Heart left ventricle (tissue), 13 donors: ENCODE results near the gene PRDX5.

ENCODE experiments used
- CTCF ChIP-seq, 12 donors: fragments of 200-600 bp; sonication (generic) in 4 of 12; IDR thresholded peaks; one replicate each; pipeline versions ENCODE4 v1.5.0 to v1.8.0; 2018 to 2022; ENCODE audit warnings: antibody characterized with exemption in 12 of 12, mild to moderate bottlenecking in 5 of 12
- POLR2A ChIP-seq, 2 donors: fragments of 450-650 bp; IDR thresholded peaks; one replicate each; pipeline ENCODE4 v1.6.1; 2017; ENCODE audit warnings: antibody characterized with exemption in 2 of 2, mild to moderate bottlenecking in 2 of 2, moderate library complexity in 2 of 2
- donor health status: ischemic (EF 13 %, LVEDD 7.1; RV severe dilation, severe dysfunction).
- donor health status: DM: no; HTN: yes; CAD: no.
- donor health status: DM: no; HTN: no; CAD: no.
- donor health status: ischemic (EF 25% LVEDD 6.9; RV normal size, moderate dysfunction).
- donor health status: ischemic (EF 25% LVEDD 5.7; RV mildly dilated, moderate dysfunction).
- donor health status: ischemic (EF 35%, LVEDD 5.7; RV mildly dilated, moderate dysfunction).
- donor health status: nonischemic (EF 11% LVEDD 7.7; RV severe dilation, severe dysfunction).
- donor health status: DM: yes; HTN: yes; CAD: no.
- donor health status: PGD.
- donor health status: ischemic (EF 29% LVEDD 5.4; RV normal size, mild dysfunction).
- donor health status: nonischemic (EF 23%, LVEDD 6.1; RV moderate dilation, normal function).

- TF ChIP-seq CTCF (IDR thresholded peaks at IDR 0.05) (no peak), POLR2A (IDR thresholded peaks at IDR 0.05) (no peak)
Measured at GRCh38 chr11:64297699-64298358, 20.1 kb upstream of the PRDX5 start.
